Measurements from ENCODE around the gene GRIA1.
"Not testable (repeated sequence)": the region's sequence is repeated elsewhere in the genome, so short reads cannot be mapped to it uniquely, and the experiment has no call there.

GRIA1 gene

DNA sequence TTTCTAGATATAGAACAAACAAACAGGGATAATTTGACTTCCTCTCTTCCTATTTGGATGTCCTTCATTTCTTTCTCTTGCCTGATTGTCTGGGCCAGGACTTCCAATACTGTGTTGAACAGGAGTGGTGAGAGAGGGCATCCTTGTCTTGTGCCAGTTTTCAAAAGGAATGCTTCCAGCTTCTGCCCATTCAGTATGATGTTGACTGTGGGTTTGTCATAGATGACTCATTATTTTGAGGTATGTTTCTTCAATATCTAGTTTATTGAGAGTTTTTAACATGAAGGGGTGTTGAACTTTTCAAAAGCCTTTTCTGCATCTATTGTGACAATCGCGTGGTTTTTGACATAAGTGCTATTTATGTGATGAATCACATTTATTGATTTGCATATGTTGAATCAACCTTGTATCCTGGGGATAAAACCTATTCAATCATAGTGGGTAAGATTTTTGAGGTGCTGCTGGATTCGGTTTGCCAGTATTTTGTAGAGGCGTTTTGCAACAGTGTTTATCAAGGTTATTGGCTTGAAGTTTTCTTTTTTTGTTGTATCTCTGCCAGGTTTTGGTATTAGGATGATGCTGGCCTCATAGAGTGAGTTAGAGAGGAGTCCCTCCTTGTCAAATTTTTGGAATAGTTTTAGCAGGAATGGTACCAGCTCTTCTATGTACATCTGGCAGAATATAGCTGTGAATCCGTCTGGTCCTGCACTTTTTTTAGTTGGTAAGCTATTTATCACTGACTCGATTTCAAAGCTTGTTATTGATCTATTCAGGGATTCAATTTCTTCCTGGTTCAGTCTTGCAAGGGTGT lies 359.0 kb downstream of the GRIA1 start:
- DNase-seq (ENCODE audit: low read depth); H3K4me3 ChIP-seq (ENCODE audit: low read depth, low read length): not testable (repeated sequence)

- no peak for DNase-seq (ENCODE audit: low read depth)
- no peak overlapping the region for H3K4me3 ChIP-seq (ENCODE audit: low read depth, low read length)
Observed at GRCh38 chr5:153860195-153860886, 369.9 kb downstream of the GRIA1 start.

- not testable (repeated sequence) for DNase-seq (ENCODE audit: low read depth); H3K4me3 ChIP-seq (ENCODE audit: low read depth, low read length)
Observed at GRCh38 chr5:153862906-153863305, 372.4 kb downstream of the GRIA1 start.
